GM21515 (cell line): Measurements from ENCODE around the gene MYOM1.

Source experiments
- ATAC-seq: cut with Tn5 transposase; IDR thresholded peaks from one replicate; pipeline ENCODE4 v1.9.1; 2021; ENCODE audit not compliant: unreplicated experiment

MYOM1 gene

DNA sequence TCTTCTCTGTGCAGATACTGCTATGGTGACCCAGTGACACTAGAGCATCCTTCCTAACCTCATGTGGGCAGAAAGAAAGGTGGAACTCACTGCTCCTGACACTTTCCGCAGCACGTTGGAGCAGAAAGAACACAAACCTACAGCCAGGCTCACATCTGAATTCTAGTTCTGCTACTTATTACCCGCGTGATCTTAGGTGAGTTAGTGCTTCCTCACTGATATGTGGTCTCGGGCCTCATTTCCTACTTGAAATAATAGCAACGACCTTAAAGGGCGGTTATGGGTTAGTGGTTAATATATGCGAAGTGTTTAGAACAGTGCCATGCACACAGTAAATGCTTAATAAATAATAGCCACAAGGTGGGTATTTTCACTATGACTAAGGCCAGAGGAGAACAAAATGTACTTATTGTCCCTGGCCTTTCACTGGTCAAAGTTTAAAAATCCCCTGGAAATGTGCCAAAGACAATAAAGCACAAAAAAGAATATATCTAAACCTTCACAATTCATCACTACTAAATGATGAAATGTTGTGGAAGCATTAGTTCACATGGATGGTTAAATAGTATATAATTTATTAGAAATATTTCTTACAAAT is 66.6 kb downstream of the MYOM1 start:
- ATAC-seq, result peak; percentile 56

DNA sequence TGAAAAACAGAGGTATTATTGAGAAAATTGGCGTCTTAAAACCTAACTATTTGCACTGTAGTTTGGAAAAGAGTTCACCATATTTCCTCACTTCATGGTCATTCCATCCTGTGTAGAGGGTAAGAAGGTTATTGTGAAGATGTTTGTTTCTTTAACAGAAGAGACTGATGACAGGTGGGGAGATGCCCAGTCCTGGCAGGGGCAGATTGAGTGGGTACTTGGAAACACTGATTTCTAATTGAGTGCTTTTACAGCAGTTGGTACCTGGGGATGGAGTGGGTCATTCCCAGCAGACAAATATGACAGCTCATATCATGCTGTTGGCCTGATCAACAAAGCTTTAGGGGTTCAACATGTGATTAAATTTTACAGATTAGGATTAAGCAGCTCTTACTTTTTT is 67.5 kb downstream of the MYOM1 start:
- no peak for ATAC-seq

DNA sequence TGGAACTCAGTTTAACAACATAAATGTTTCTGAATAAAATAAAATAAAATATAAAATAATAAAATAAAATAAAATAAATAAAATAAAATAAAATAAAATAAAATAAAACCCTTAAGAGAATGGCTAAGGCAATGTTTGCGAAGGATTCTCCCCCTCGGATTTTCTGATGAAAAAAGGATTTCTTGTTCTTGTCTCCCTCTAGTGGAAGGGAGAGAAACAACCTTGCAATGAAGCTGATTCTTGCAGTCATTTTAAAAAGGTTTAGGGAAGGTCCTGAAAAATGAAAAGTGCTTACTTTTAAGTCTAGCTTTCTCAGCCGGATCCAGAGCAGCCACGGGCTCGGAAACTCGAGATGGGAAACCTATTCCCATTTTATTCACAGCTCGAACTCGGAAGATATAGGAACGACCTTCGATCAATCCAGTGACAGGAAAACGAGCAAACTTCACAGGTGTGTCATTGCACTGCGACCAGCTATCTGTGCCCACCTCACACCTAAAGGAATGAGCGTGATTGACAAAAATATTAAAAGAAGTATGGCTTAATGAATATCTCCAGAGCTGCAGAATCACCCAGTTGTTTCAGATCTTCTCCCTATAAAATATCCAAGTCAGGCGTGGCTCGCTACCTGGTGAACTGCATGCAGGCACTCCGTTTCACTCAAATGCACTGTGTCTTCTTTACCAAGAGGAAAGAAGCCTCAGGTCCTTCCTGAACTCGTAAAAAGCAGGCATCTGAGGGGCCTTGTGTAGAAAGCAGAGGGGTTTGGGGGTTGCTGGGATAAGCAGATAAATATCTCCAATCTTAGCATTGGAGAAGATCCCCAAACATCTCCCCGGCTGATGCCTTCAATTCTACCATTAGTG is 68.1 kb downstream of the MYOM1 start:
- no peak for ATAC-seq

DNA sequence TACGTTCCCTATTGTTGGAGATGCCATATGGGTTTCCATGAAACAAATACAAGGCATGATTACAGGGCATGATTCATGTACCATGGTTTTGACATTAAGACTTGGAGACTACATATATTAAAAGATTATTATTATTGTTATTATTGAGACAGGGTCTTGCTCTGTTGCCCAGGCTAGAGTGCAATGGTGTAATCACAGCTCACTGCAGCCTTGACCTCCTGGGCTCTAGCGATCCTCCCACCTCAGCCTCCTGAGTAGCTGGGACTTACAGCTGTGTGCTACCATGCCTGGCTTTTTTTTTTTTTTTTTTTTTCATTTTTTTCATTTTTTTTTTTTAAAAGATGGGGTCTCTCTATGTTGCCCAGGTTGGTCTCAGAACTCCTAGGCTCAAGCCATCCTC is 69.1 kb downstream of the MYOM1 start:
- ATAC-seq, result no peak

DNA sequence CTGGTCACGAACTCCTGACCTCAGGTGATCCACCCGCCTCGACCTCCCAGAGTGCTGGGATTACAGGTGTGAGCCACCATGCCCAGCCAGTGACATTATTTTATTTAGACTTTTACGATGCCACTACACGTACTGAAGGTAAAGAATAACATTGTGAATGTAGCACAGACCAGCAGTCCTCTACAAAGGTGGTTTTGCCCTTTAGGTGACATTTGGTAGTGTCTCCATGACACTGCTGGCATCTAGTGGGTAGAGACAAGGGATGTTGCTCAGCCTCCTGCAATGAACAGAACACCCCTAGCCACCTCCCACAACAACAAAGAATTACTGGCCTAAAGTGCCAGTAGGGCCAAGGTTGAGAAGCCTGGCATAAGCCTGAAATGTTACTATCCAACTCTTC is 69.5 kb downstream of the MYOM1 start:
- no peak for ATAC-seq

DNA sequence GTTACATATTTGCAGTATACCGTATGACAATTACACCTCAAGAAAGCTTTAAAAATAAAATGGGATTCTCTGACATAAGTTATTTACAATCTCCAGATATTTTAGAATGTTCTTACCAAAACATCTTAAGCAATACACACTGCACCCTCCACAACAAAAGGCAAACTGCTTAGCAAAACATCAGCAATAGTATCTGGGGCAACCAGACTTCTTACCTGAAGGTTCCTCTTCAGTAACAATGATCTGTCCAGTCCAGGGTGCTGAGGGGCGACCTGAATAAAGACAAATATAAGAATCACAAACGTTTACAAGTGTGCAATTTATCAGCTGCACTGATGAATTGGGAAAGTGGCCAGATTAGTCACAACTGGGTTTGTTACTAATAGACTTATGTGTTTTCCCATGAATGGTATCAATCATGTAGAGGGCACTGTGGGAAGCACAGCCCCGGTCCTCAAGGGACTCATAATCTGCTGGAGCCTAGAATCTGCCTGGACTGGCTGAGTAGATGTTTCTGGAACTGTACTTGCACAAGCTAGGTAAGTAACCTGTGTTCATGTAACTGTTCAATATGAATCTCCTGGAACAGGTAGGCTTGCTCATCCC is 70.7 kb downstream of the MYOM1 start:
- ATAC-seq, result no peak

DNA sequence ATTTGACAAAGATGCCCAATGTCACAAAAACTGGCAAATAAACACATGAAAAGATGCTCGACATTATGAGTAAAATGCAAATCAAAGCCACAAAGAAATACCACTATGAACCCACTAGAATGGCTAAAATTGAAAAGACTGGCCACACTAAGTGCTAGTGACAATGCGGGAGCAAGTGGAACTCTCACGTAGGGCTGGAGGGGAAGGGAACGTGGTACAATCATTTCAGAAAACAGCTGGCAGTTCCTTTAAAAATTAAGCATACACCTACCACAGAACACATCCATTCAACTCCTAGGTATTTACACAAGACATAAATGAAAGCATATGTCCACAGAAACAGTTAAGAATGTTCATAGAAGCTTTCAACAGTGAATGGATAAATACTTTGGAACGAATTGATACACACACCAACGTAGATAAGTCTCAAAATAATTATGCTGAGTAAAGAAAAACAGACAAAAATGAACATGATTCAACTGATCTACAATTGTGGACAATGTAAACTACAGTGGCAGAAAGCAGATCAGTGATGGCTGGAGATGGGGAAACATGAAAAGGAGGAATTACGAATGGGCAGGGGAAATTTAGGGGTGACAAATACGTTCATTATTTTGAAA is 71.7 kb downstream of the MYOM1 start:
- ATAC-seq, result no peak

DNA sequence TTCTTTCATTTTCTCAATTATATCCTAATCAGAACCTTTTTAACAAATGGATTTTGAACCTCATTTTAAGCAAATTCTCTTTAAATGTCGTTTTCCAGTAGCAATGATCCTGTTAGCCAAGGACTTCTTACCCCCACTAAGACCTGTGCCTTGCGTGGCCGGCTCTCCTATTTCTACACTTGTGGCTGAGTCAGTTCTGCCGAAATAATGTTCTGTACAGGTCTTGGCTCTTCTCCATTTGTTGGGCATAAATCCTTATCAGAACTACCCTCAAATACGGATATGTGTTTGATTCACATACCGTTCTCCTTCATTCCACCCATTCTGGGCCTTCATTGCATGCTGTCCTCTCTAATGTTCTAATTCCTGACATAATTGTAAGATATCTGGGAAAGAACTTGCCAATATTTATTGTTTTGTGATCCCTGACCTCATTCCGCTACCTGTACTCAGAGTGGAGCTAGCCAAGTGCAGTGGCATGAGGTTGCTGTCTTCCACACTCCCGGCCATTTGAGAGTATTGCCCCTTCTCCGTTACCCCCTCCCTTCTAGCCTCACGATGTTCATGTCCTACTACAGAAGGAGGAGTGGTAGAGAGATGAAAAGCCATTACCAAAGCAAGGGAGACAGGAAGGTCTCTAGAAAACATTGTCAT is 78.7 kb downstream of the MYOM1 start:
- no peak for ATAC-seq

DNA sequence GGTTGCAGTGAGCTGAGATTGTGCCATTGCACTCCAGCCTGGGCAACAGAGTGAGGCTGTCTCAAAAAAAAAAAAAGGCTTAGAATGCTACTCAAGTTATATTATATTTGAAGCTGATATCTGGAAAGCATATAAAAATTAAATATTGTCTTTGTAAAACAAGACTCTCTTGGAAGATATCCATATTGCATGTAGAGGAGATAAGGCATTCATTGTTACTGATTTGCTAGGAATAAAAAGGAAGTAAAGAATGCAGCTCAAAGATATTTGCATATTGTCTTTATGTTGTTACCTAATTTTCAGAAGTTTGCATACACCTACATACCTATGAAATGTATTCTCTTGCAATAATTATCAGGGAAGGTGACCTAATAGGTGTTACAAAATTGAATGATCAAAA is 79.4 kb downstream of the MYOM1 start:
- ATAC-seq, result no peak

DNA sequence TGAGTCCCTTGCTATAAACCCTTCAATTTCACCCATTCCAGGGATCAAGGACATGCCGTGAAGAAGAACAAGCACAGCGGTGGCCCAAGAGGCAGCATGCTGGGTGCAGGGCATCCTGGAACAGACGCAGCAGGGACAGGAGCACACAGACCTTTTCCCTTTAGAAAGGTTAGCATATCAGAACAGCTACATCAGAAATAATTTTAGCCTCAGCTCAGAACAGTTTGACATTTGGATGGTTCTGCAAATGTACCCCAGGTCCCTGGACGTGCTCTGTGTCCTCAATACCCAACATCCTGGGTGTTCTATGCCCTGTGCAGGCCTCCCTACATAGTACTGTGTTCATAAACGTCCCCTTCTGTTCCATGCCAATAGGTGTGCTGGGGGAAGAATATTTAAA is 80.4 kb downstream of the MYOM1 start:
- no peak for ATAC-seq

DNA sequence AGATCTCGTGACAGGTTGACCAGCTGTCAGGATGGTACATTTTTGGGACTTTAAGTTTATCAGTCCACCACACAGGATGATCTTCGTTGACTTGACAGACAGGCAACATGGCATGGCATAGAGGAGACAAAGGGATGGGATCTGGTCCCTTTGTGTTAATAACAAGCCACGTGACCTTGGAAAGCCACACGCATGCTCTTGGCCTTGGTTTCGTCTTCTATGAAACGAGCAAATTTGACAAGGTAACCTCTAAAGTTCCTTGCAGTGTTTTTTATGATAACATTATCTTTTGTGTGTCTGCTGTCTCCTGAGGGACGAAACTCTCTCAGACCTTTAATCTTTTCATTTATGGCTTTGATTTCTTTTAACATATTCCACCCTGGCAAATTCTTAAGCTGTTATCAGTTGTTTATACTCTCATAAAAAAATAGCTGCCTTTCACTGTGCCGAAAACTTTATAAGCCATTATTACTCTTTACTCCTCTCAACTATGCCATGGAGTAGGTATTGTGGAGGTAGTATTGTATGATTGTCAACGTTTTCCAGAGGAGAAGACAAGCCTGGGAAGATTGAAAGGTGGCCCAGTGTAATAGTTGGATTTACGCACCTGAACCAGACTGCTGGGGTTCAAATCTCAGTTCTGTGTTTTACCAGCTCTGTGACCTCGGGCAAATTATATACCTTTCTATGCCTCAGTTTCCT is 81.3 kb downstream of the MYOM1 start:
- ATAC-seq, result no peak

DNA sequence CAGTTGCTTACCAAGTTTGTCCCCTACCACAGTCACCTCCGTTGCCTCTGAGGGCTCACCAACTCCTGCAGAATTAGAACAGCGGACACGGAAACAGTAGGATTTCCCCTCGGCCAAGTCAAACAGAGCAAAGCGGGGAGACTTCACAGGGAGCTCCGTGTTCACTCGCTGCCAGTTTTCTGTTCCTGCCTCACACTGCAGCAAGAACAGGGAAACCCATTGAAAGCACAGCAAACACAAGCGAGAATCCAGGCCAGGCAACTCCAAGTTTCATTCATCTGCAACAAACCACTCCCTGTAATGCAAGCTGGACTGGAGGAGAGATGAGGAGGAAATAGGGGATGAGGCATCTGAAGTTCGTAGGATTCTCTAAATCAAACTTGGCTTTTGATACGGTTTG is 84.2 kb downstream of the MYOM1 start:
- ATAC-seq, result no peak

DNA sequence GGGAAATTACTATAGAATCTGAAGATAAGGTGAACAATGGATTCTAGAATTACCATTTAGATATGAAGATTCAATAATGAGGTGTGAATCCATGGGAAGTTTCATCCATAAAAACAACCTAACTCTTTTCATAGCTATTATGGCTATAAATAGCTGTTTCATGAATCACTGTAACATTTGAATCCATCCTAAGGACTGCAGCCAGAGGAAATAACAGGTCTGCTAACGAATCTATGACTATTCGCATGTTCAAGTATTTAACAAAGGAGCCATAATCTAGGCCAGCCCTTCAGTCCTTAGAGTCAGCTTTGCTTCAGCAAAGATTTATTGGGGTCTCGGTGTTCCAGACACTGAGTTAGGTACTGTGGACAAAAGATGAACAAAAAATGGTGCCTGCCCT is 87.1 kb downstream of the MYOM1 start:
- ATAC-seq, result no peak

DNA sequence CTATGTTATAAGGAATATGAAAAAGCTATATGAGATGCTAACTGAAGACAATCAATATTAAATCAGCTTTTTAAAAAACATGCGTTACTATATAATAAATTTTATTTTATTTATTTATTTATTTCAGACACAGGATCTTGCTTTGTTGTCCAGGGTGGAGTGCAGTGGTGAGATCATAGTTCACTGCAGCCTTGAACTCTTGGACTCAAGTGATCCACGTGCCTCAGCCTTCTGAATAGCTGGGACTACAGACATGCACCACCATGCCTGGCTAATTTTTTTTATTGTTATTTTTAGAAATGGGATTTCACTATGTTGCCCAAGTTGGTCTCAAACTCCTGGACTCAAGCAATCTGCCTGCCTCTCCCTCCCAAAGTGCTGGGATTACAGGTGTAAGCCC is 89.4 kb downstream of the MYOM1 start:
- no peak for ATAC-seq

DNA sequence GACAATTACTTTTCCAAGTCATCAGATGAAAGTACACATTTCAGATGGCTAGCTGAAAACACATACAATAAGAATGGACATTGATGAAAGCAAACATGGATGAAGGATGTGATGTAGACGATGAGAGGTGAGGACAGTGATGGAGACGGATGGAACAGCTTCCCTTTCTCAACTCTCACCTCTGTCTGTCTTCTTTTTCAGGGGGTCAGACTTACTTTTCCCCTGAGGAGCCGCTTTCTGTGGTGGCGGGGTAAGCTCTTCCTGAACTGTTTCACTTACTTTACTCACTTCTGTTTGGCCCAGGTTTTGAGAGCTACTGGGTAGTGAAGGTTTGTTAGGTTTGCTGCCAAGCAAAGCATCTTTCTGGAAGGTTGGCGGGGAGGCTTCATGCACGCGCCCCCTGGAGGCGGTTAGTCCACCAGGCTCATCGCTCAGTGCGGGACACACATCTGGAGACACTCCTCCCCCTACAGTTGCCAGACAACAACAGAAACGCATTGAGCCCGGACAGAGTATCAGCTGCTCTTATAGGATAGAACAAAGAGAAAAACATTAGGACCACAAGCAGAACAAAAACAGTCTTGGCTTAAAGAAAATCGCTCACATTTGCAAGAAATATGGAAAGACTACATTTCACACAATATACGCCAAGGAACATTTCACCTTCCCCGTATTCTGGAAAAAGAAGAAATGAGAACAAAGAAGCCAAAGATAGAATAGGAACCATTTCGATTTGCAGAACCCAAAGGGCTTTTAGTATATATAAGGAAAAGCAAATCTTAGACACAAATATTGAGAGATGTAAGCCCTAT is 90.5 kb downstream of the MYOM1 start:
- peak; percentile 89 for ATAC-seq

DNA sequence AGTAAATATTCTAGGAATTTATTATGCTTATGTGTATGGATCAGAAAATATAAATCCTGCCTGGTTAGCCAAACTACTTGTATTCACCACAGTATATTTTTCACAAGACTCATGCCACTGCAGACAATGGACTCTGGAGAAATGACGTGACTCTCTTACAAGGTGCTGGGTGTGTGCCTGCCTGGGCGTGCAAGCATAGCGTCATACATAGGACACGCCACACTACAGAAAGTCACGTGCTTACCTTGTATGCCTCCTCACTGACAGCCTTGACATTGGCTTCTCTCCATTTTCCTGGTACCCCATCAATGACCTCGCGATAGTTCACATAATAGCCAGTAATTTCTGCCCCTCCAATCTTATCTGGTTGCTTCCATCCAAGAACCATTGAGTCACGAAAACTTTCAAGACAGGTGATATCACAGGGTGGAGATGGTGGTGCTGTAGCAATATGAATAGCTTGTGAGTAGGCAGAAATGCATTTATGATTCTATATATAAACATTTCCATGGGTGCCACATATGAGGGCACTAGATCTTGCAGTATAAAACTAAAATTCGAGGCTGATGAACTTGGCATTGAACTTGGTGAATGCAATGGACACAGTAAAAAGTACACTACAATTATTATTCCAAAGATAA is 93.2 kb downstream of the MYOM1 start:
- no peak for ATAC-seq

DNA sequence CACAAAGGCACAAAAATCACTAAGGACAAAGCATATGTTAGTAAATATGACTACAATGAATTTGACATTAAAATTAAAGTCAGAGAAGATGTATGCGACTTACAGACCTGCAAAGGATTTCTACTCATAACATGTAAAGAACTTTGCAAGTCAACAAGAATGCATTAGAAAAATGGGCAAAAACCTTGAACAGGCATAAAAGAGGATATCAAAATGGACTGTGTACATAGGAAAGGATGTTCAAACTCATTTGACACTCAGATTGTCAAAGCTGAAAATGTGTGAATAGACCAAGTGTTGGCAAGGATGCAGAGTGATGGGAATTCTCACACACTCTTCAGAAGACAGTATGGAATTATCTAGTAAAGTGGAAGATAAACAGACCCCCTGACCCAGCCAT is 94.9 kb downstream of the MYOM1 start:
- ATAC-seq, result no peak

DNA sequence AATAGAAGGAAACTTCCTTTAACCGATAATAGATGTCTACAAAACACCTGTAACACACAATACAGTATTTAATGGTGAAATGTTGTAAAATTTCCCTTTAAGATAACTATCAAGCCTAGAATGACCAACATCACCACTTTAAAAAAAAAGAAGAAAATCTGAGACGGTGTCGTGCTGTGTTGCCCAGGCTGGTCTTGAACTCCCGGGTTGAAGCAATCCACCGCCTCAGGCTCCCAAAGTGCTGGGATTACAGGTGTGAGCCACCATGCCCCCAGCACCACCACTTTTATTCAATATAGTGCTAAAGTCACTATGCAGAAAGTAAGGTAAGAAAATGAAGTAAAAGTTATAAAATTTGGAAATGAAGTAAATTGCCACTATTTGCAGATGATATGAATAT is 96.9 kb downstream of the MYOM1 start:
- ATAC-seq, result no peak

DNA sequence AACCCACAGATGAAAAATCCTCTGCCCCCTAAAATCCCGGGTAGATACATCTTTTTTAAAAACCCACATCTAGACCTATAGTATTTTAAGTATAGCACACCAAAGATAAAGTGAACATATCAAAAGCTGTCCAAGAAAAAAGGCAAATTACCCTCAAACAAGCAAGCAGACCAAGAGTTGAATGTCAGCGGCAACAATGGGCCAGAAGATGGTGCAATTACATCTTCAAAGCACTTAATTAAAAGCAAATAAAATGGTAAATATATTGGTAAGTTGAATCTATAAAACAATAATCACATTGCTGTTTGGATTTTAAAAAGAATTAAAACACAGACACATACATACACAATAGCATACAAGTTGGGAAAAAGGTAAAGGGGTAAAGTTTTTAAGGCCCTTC is 98.5 kb downstream of the MYOM1 start:
- no peak for ATAC-seq

DNA sequence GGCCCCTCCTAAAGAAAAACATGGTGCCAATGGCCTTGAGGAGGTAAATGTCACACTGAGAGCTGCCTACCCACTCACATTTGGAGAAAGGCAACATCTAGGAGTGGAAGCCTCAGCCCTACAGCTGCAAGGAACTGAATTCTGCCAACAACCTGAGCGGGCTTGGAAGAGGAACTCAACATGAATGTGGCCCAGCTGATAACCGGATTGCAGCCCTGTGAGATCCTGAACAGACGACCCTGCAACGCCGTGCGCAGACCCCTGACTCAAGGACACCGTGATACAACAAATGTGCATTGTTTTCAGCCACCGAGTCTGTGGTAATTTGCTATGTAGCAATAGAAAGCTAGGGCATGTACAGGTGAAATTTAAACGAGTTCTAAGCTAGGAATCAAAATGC is 99.4 kb downstream of the MYOM1 start:
- no peak for ATAC-seq
